T-helper 17 cell (primary cell): ENCODE results near the gene CAMSAP1. TPM values are rescaled to one million over a fixed set of nuclear protein-coding genes. Genes with fewer than 3 reads are reported as not detected.

Experiments used
- ATAC-seq: fragments of 150-1000 bp; cut with Tn5 transposase; 2 replicates; pipeline ENCODE4 v1.10.0; 2021; ENCODE audit warnings: mild to moderate bottlenecking, moderate library complexity
- DNase-seq, 3 donors: peaks; one replicate each; pipeline versions ENCODE4 v3.0.0 to v3.0.0-alpha.2; 2020 to 2021
- H3K9me3 ChIP-seq: one replicate; pipeline ENCODE4 v1.7.0; 2013; ENCODE audit warnings: low read length, mild to moderate bottlenecking; ENCODE audit not compliant: control insufficient read depth, poor library complexity, severe bottlenecking
- H3K27ac Mint-ChIP-seq: one replicate; pipeline ENCODE4 v1.8.0; 2022; ENCODE audit warnings: mild to moderate bottlenecking, moderate library complexity, mixed read lengths
- H3K27me3 Mint-ChIP-seq: one replicate; pipeline ENCODE4 v1.8.0; 2022; ENCODE audit warnings: mixed read lengths
- H3K36me3 Mint-ChIP-seq: one replicate; pipeline ENCODE4 v1.8.0; 2022; ENCODE audit warnings: low read depth, mixed read lengths
- H3K4me1 Mint-ChIP-seq: one replicate; pipeline ENCODE4 v1.8.0; 2022; ENCODE audit warnings: mild to moderate bottlenecking, mixed read lengths
- H3K4me3 Mint-ChIP-seq: one replicate; pipeline ENCODE4 v1.8.0; 2022; ENCODE audit warnings: mild to moderate bottlenecking, moderate library complexity, mixed read lengths
- total RNA-seq, 4 donors: library from RNA in 2 of 4; stranded (reverse) in 2 of 4; gene quantifications; one replicate each; pipeline ENCODE4 v1.2.3 and lab custom pipeline; 2022 to 2026

Gene CAMSAP1
- total RNA-seq, 2 donors from 2014 or later: 32.6 to 39.3 TPM

- ATAC-seq (no peak), DNase-seq (no peak)
- H3K4me3 Mint-ChIP-seq: no peak overlapping the region
- H3K4me1 Mint-ChIP-seq: peaks cover 5% of the 10 kb centered on the region
- H3K27me3 Mint-ChIP-seq: no peaks in the 10 kb centered on the region
- H3K27ac Mint-ChIP-seq: no peak overlapping the region
- no peaks in the 10 kb centered on the region for H3K9me3 ChIP-seq
- H3K36me3 Mint-ChIP-seq: no peaks in the 10 kb centered on the region
Observed at GRCh38 chr9:135792268-135793128, 114.8 kb downstream of the CAMSAP1 start.

GRCh38 chr9:135791431-135792267 lies 115.7 kb downstream of the CAMSAP1 start:
- H3K4me3 Mint-ChIP-seq: no peak overlapping the region
- H3K9me3 ChIP-seq: no peaks in the 10 kb centered on the region
- ATAC-seq (no peak), DNase-seq (no peak)
- H3K36me3 Mint-ChIP-seq: no peaks in the 10 kb centered on the region
- H3K27me3 Mint-ChIP-seq: no peaks in the 10 kb centered on the region
- H3K4me1 Mint-ChIP-seq: peaks cover 4% of the 10 kb centered on the region
- no peak overlapping the region for H3K27ac Mint-ChIP-seq

GRCh38 chr9:135790850-135791249 lies 116.5 kb downstream of the CAMSAP1 start:
- ATAC-seq (no peak), DNase-seq (no peak)
- H3K4me1 Mint-ChIP-seq: peaks cover 4% of the 10 kb centered on the region
- H3K27ac Mint-ChIP-seq: no peak overlapping the region
- no peaks in the 10 kb centered on the region for H3K27me3 Mint-ChIP-seq
- H3K36me3 Mint-ChIP-seq: no peaks in the 10 kb centered on the region
- H3K4me3 Mint-ChIP-seq: no peak overlapping the region
- H3K9me3 ChIP-seq: no peaks in the 10 kb centered on the region

- H3K4me1 Mint-ChIP-seq: peaks cover 2% of the 10 kb centered on the region
- no peaks in the 10 kb centered on the region for H3K27me3 Mint-ChIP-seq
- H3K4me3 Mint-ChIP-seq: no peak overlapping the region
- no peaks in the 10 kb centered on the region for H3K9me3 ChIP-seq
- H3K36me3 Mint-ChIP-seq: no peaks in the 10 kb centered on the region
- no peak for DNase-seq
- no peak overlapping the region for H3K27ac Mint-ChIP-seq
- no peak for ATAC-seq
Observed at GRCh38 chr9:135790356-135790755, 117.0 kb downstream of the CAMSAP1 start.

GRCh38 chr9:135789838-135790291 lies 117.5 kb downstream of the CAMSAP1 start:
- Mint-ChIP-seq H3K27ac (no peak overlapping the region), H3K4me1 (peaks cover 2% of the 10 kb centered on the region), H3K36me3 (no peaks in the 10 kb centered on the region), H3K4me3 (no peak overlapping the region), H3K27me3 (no peaks in the 10 kb centered on the region)
- no peak for DNase-seq
- H3K9me3 ChIP-seq: no peaks in the 10 kb centered on the region
- no peak for ATAC-seq

- ATAC-seq (no peak), DNase-seq (no peak)
- Mint-ChIP-seq H3K27ac (no peak overlapping the region), H3K4me1 (peaks cover 2% of the 10 kb centered on the region), H3K4me3 (no peak overlapping the region), H3K27me3 (no peaks in the 10 kb centered on the region), H3K36me3 (no peaks in the 10 kb centered on the region)
- H3K9me3 ChIP-seq: no peaks in the 10 kb centered on the region
Observed at GRCh38 chr9:135788576-135789300, 118.6 kb downstream of the CAMSAP1 start.

- Mint-ChIP-seq H3K36me3 (no peaks in the 10 kb centered on the region), H3K27me3 (peaks cover 5% of the 10 kb centered on the region), H3K4me1 (peaks cover 2% of the 10 kb centered on the region), H3K27ac (no peak overlapping the region), H3K4me3 (no peak overlapping the region)
- DNase-seq (no peak), ATAC-seq (no peak)
- no peaks in the 10 kb centered on the region for H3K9me3 ChIP-seq
Observed at GRCh38 chr9:135787776-135788575, 119.4 kb downstream of the CAMSAP1 start.

GRCh38 chr9:135787317-135787716 lies 120.0 kb downstream of the CAMSAP1 start:
- Mint-ChIP-seq H3K27ac (no peak overlapping the region), H3K36me3 (no peaks in the 10 kb centered on the region), H3K4me3 (no peak overlapping the region), H3K27me3 (peaks cover 12% of the 10 kb centered on the region), H3K4me1 (peaks cover 2% of the 10 kb centered on the region)
- ATAC-seq: no peak
- no peak for DNase-seq
- no peaks in the 10 kb centered on the region for H3K9me3 ChIP-seq

- no peak overlapping the region for H3K4me3 Mint-ChIP-seq
- no peaks in the 10 kb centered on the region for H3K36me3 Mint-ChIP-seq
- peaks cover 13% of the 10 kb centered on the region for H3K27me3 Mint-ChIP-seq
- no peak overlapping the region for H3K27ac Mint-ChIP-seq
- H3K4me1 Mint-ChIP-seq: peaks cover 2% of the 10 kb centered on the region
- H3K9me3 ChIP-seq: no peaks in the 10 kb centered on the region
- ATAC-seq (no peak), DNase-seq (no peak)
Observed at GRCh38 chr9:135786146-135786690, 121.1 kb downstream of the CAMSAP1 start.

GRCh38 chr9:135785013-135785575 lies 122.3 kb downstream of the CAMSAP1 start:
- ATAC-seq (no peak), DNase-seq (no peak)
- peaks cover 13% of the 10 kb centered on the region for H3K27me3 Mint-ChIP-seq
- no peak overlapping the region for H3K27ac Mint-ChIP-seq
- H3K4me3 Mint-ChIP-seq: no peak overlapping the region
- H3K36me3 Mint-ChIP-seq: no peaks in the 10 kb centered on the region
- H3K4me1 Mint-ChIP-seq: peaks cover 2% of the 10 kb centered on the region
- H3K9me3 ChIP-seq: no peaks in the 10 kb centered on the region

- Mint-ChIP-seq H3K36me3 (no peaks in the 10 kb centered on the region), H3K27me3 (peaks cover 13% of the 10 kb centered on the region), H3K4me3 (no peak overlapping the region), H3K27ac (no peak overlapping the region), H3K4me1 (peaks cover 2% of the 10 kb centered on the region)
- ATAC-seq: no peak
- no peaks in the 10 kb centered on the region for H3K9me3 ChIP-seq
- no peak for DNase-seq
Observed at GRCh38 chr9:135783540-135784245, 123.7 kb downstream of the CAMSAP1 start.
